Neutrophil (primary cell): ENCODE measurements around the gene CNPY3.

Experiments used
- H3K27ac ChIP-seq: fragments of 200-600 bp; sonication (generic); 2 replicates; pipeline ENCODE4 v1.5.1; 2016; ENCODE audit warnings: mild to moderate bottlenecking, moderate library complexity
- H3K27me3 ChIP-seq: fragments of 200-600 bp; sonication (generic); 2 replicates; pipeline ENCODE4 v1.6.0; 2016; ENCODE audit warnings: mild to moderate bottlenecking
- H3K36me3 ChIP-seq: fragments of 200-600 bp; sonication (generic); 2 replicates; pipeline ENCODE4 v1.5.1; 2017
- H3K4me1 ChIP-seq, 2 experiments: fragments of 200-600 bp in 1 of 2; sonication (generic) in 1 of 2; 1 replicate in 1 of 2; 2 replicates in 1 of 2; pipeline versions ENCODE4 v1.5.1 to v1.6.1; 2013 to 2016; ENCODE audit warnings: low read depth in 1 of 2, low read length in 1 of 2, mild to moderate bottlenecking in 1 of 2, moderate library complexity in 1 of 2; ENCODE audit not compliant: control insufficient read depth in 1 of 2, insufficient read depth in 1 of 2
- H3K4me3 ChIP-seq, 2 experiments: fragments of 200-600 bp in 1 of 2; sonication (generic) in 1 of 2; 1 replicate in 1 of 2; 2 replicates in 1 of 2; pipeline ENCODE4 v1.5.1; 2013 to 2016; ENCODE audit warnings: low read depth in 1 of 2, low read length in 1 of 2, mild to moderate bottlenecking in 1 of 2, moderate library complexity in 1 of 2
- H3K9me3 ChIP-seq: fragments of 200-600 bp; sonication (generic); 2 replicates; pipeline ENCODE4 v1.5.1; 2016
- TF ChIP-seq, protein P1 (sequence below): fragments of 200-600 bp; sonication (generic); IDR thresholded peaks from 2 replicates; pipeline ENCODE4 v1.5.1; 2016; ENCODE audit warnings: antibody characterized with exemption

CNPY3 gene

DNA sequence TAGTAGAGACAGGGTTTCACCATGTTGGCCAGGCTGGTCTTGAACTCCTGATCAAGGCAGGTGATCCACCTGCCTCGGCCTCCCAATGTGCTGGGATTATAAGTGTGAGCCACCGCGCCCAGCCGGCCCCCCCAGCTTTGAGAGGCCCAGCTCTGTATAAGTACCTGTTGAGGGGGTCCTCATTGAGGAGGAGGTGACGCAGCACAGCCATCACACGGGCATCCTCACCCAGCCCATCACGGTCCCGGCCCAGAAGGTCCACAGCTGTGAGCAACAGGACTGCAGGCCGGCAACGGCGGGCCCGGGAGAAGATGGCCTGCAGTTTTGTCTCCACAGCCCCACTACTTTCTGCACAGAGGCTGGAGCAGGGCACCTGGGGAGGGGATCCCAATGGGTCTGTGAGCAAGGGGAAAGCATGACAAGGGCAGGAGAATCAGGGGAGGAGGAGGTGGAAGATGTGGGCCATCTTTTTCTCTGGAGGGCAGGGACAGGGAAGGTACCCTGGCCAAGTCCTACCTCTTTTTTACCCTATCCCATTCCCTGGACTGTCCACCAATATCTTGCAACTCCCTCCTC, 38.9 kb downstream of the CNPY3 start:
- TF ChIP-seq, protein P1, sequence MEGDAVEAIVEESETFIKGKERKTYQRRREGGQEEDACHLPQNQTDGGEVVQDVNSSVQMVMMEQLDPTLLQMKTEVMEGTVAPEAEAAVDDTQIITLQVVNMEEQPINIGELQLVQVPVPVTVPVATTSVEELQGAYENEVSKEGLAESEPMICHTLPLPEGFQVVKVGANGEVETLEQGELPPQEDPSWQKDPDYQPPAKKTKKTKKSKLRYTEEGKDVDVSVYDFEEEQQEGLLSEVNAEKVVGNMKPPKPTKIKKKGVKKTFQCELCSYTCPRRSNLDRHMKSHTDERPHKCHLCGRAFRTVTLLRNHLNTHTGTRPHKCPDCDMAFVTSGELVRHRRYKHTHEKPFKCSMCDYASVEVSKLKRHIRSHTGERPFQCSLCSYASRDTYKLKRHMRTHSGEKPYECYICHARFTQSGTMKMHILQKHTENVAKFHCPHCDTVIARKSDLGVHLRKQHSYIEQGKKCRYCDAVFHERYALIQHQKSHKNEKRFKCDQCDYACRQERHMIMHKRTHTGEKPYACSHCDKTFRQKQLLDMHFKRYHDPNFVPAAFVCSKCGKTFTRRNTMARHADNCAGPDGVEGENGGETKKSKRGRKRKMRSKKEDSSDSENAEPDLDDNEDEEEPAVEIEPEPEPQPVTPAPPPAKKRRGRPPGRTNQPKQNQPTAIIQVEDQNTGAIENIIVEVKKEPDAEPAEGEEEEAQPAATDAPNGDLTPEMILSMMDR, result no peak
- Histone ChIP-seq H3K27ac (no peak overlapping the region), H3K9me3 (no peaks in the 10 kb centered on the region), H3K4me1 (no peaks in the 10 kb centered on the region), H3K36me3 (peaks cover 74% of the 10 kb centered on the region), H3K4me3 (no peak overlapping the region), H3K27me3 (no peaks in the 10 kb centered on the region)

DNA sequence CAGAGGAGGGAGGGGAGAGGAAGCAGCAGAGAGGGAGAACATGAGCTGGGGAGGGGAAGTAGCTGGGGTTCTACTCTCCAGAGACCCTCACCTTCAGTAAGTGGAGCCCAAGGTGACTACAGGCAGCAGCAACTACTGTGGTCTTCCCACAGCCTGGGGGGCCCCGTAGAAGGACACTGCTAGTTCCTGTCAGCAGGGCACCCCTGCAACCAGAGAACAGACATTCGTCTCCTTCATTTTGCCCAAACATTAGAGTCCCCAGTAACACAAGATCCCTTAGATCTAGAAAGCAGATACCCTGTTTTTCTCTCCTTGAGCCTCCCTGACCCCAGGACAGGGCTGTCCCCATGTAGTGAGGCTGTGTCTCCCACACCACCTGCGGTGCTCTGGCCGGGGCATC, 39.5 kb downstream of the CNPY3 start:
- Histone ChIP-seq H3K36me3 (peaks cover 74% of the 10 kb centered on the region), H3K4me1 (peaks cover 1 to 4% of the 10 kb centered on the region in 2 experiments)

DNA sequence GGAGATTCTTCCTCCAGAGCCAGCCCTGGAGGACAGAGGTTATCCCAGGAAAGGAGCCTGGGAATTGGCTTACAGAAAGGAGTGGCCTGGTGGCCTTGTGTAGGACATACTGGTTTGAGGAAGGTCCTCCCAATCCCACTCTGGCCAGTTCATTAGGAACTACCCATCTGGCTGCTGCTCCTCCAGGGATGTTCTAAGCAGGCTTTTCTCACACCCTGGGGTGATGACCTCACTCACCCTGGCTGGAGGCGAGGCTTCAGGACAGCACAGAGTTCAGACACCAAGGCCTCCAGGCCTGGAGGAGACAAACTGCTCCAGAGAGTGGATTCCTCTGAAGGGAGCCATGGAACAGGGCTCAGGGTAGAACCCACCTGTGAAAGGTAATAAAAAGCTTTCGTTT, 40.2 kb downstream of the CNPY3 start:
- no peaks in the 10 kb centered on the region for H3K27me3 ChIP-seq
- TF ChIP-seq, protein P1, result no peak
- H3K36me3 ChIP-seq, result peaks cover 71% of the 10 kb centered on the region
- H3K4me3 ChIP-seq, result no peak overlapping the region
- peaks cover 5 to 9% of the 10 kb centered on the region in 2 experiments for H3K4me1 ChIP-seq
- no peak overlapping the region for H3K27ac ChIP-seq
- no peaks in the 10 kb centered on the region for H3K9me3 ChIP-seq

More for the DNA sequence above, 39.5 kb downstream of the CNPY3 start:
- Histone ChIP-seq H3K27me3 (no peaks in the 10 kb centered on the region), H3K4me3 (no peak overlapping the region), H3K9me3 (no peaks in the 10 kb centered on the region), H3K27ac (no peak overlapping the region)
- TF ChIP-seq, protein P1, result no peak

DNA sequence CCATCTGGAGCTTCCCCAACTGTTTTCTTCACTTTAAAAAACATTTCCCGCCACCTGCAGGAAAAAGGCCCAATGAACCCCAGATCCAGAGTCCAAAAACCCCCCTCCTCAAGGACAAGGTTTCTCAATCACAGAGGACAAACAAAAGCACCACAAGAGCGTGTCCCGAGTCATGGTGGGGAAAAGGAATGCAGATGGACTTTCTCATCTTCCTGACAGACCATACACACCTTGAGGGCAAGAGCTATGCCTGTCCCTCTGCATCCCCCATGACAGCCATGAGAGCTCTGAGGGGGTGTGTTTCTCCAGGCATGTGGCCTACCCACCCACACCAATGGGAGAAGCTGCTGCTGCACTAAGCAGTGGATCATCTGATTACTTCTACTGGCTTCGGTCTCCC, 40.7 kb downstream of the CNPY3 start:
- H3K9me3 ChIP-seq, result no peaks in the 10 kb centered on the region
- peaks cover 66% of the 10 kb centered on the region for H3K36me3 ChIP-seq
- no peaks in the 10 kb centered on the region for H3K27me3 ChIP-seq
- H3K4me1 ChIP-seq, result peaks cover 5 to 9% of the 10 kb centered on the region in 2 experiments
- H3K4me3 ChIP-seq, result no peak overlapping the region
- TF ChIP-seq, protein P1, result no peak
- H3K27ac ChIP-seq, result no peak overlapping the region

DNA sequence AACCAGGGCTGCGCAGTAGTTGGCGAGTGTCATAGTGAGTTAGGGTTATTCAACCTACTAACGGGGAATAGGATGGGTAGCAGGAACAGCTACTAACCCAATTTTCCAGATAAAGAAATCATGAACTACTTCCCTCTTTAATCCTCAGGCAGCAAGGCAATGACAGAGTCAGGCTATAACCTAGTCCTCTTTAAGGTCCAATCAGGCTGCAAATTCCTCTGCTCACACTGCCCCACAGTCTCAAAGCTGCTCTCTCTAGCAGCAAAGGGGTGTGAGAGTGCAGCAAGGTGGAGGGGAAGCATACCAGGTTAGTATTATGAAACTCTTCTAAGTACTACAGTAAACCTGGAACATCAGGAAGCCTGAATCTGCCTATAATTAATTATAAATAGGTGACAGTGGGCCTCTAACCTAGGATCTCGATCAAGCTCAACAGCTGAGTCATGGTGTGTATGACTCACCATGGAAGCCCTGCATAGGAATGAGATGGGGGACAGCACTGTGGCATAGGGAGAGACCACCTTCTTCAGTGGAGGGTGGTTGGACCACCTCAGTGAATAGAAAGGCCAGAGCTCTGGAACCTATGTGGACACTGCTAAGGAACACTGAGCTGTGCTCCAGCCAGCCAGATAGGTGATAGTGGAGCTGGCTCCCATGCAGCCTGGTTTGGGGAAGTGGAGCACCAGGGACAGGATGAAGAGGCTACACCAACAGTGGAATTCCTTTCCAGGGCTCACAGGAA, 41.8 kb downstream of the CNPY3 start:
- TF ChIP-seq, protein P1, result no peak
- Histone ChIP-seq H3K27me3 (no peaks in the 10 kb centered on the region), H3K36me3 (peaks cover 55% of the 10 kb centered on the region), H3K4me1 (peaks cover 5 to 9% of the 10 kb centered on the region in 2 experiments), H3K27ac (no peak overlapping the region), H3K4me3 (no peak overlapping the region), H3K9me3 (no peaks in the 10 kb centered on the region)
